ENCODE results near the gene COX7A2L. TPM values are rescaled to one million over a fixed set of nuclear protein-coding genes. Genes with fewer than 3 reads are reported as not detected.

Gene COX7A2L
- total RNA-seq, 1 donor = 135 TPM

DNA sequence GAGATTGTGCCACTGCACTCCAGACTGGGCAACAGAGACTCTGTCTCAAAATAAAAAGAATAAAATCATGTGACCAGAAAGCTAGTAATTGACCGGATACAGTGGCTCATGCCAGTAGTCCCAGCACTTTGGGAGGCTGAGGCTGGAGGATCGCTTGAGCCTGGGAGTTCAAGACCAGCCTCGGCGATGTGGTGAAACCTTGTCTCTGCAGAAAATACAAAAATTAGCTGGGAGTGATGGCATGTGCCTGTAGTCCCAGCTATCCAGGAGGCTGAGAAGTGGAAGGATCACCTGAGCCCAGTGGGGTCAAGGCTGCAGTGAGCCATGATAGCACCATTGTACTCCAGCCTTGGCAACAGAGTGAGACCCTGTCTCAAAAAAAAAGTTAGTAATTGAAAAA, 36.8 kb downstream of the COX7A2L start:
- Histone ChIP-seq H3K4me3 (ENCODE audit: low read length) (no peak overlapping the region), H3K9me3 (ENCODE audit: low read depth, low read length) (no peaks in the 10 kb centered on the region), H3K4me1 (ENCODE audit: insufficient read depth, low read length) (peaks cover 3% of the 10 kb centered on the region), H3K27me3 (ENCODE audit: insufficient read depth, low read length) (no peaks in the 10 kb centered on the region)

DNA sequence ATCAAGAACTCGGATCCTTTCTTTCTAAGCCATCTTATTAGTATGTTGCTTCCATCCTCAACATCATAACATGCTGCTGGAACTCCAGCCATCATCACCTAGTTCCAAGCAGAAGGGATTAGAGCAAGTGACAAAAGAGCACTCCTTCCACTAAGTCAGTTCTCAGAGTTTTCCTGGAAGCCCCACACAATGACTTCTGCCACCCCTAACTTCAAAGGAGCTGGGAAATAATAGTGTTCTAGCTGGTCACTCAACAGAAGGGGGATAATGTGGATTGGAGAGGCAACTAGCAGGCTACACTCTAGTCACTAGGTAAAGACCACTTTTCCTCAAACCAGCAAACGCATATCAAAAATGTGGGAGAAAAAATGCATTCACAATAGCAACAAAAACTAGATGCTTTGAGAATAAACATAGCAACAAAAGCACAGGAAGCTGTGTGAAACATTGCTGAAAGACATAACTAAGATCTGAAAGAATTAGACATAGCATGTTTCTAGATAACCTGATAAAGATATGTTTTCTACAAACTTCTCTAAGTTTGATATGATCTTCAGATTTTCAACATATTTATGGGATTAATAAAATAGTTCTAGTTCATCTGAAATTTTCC, 39.5 kb downstream of the COX7A2L start:
- H3K9me3 ChIP-seq (ENCODE audit: low read depth, low read length) = no peaks in the 10 kb centered on the region
- peaks cover 3% of the 10 kb centered on the region for H3K4me1 ChIP-seq (ENCODE audit: insufficient read depth, low read length)
- no peak overlapping the region for H3K4me3 ChIP-seq (ENCODE audit: low read length)
- no peaks in the 10 kb centered on the region for H3K27me3 ChIP-seq (ENCODE audit: insufficient read depth, low read length)

DNA sequence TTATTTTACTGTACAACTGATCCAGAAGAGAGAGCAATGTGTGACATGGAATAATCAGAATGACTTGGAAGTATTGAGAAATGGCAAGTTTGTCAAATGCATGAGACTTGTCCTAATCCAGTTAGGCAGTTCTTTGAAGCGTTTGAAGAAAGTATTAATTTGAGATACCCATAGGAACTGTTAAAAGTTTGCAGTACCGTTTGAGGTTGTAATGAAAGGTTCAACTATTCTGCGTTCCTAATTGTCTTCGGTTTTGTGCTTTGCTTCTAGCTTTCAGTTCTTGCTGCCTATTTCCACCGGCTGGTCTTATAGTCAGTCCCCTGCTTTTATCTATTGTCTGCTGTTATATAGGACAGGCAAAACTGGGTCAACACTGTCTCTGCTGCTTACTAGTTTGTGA, 41.8 kb downstream of the COX7A2L start:
- H3K27me3 ChIP-seq (ENCODE audit: insufficient read depth, low read length) = no peaks in the 10 kb centered on the region
- H3K9me3 ChIP-seq (ENCODE audit: low read depth, low read length) = no peaks in the 10 kb centered on the region
- peaks cover 17% of the 10 kb centered on the region for H3K4me1 ChIP-seq (ENCODE audit: insufficient read depth, low read length)
- H3K4me3 ChIP-seq (ENCODE audit: low read length) = no peak overlapping the region

DNA sequence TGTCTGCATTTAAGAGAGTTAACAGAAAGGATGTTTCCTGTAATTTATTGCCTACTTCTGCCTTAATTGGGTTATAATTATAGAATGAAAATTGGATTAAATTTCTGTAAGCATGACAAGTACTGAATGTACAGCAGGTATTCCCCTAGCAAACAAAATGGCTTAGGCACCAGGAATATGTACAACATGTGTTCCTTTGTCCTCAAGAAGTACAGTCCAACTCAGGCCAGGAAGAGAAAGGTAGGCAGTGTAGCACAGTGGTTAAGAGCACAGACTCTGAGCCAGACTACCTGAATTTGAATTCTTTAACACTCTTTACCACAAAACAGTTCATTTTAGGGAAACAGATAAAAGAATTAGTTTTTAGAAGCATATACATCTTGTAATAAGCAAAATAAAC, 43.1 kb downstream of the COX7A2L start:
- H3K27me3 ChIP-seq (ENCODE audit: insufficient read depth, low read length) = no peaks in the 10 kb centered on the region
- peaks cover 17% of the 10 kb centered on the region for H3K4me1 ChIP-seq (ENCODE audit: insufficient read depth, low read length)

DNA sequence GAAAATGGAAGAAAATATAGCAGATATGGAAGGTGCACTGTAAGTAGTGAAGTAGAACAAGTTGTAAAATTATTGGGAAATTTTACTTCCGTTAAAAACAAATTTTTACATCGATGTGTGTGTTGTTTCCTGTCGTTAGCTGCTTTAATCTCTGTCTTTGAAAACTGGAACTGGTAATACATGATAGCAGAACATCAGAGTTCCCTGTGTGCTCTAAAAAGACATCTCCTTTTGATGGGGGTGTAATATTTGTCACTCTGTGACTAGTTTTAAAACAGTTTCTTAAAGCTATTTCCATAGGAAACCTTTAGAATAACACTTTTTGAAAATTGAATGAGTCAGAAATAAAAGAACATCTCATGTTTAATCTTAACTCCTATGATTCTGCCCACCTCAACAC, 43.5 kb downstream of the COX7A2L start:
- Histone ChIP-seq H3K27me3 (ENCODE audit: insufficient read depth, low read length) (no peaks in the 10 kb centered on the region), H3K4me1 (ENCODE audit: insufficient read depth, low read length) (peaks cover 17% of the 10 kb centered on the region), H3K4me3 (ENCODE audit: low read length) (no peak overlapping the region), H3K9me3 (ENCODE audit: low read depth, low read length) (no peaks in the 10 kb centered on the region)

More for the DNA sequence above, 43.1 kb downstream of the COX7A2L start:
- H3K4me3 ChIP-seq (ENCODE audit: low read length) = no peak overlapping the region
- no peaks in the 10 kb centered on the region for H3K9me3 ChIP-seq (ENCODE audit: low read depth, low read length)

DNA sequence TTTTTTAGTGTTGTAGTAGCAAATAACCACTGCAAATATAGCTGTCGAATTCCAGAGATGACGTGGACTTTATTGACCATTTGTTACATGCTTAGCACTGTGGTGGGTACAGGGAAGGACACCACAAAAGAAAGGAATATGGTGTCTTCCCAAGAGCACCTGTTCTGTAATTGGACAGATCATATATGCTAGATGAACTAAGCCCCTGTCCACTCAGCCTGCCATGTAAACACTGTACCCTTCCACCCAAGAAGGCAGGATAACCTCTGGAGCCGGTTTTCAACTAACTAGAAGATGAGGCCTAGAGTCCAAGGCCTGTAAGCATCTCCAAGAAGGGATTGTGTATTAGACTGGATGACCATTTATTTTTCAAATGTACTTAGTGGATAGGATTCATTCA, 44.1 kb downstream of the COX7A2L start:
- H3K9me3 ChIP-seq (ENCODE audit: low read depth, low read length) = no peaks in the 10 kb centered on the region
- H3K4me3 ChIP-seq (ENCODE audit: low read length) = no peak overlapping the region
- H3K27me3 ChIP-seq (ENCODE audit: insufficient read depth, low read length) = no peaks in the 10 kb centered on the region
- H3K4me1 ChIP-seq (ENCODE audit: insufficient read depth, low read length) = peaks cover 17% of the 10 kb centered on the region

DNA sequence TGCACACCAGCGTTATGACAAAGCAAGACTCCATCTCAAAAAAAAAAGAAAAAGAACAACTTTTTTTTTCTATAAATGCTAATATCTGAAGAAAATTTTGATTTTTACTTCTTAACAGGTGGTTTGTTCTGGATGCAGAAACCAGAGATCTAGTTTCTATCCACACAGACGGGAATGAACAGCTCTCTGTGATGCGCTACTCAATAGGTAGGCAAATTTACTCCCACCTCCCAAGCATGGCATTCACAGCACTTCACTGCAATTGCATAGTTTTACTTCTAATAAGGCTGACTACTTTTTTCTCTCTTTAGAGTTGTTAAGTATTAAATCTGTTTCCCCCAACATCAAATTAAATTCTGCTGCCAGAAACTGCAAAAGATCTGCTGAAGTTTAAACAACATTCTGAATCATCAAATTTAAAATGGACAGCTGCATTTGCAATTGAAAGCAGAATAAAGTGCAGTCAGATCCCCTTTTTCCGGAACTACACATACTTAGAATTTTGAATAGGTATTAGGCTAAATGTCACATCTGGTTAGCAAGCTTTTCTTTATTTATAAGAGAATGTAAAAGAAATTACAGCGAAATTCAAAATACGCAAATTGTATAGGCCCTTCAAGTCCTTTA, 45.1 kb downstream of the COX7A2L start:
- Histone ChIP-seq H3K9me3 (ENCODE audit: low read depth, low read length) (no peaks in the 10 kb centered on the region), H3K27me3 (ENCODE audit: insufficient read depth, low read length) (no peaks in the 10 kb centered on the region), H3K4me1 (ENCODE audit: insufficient read depth, low read length) (peaks cover 14% of the 10 kb centered on the region), H3K4me3 (ENCODE audit: low read length) (no peak overlapping the region)

DNA sequence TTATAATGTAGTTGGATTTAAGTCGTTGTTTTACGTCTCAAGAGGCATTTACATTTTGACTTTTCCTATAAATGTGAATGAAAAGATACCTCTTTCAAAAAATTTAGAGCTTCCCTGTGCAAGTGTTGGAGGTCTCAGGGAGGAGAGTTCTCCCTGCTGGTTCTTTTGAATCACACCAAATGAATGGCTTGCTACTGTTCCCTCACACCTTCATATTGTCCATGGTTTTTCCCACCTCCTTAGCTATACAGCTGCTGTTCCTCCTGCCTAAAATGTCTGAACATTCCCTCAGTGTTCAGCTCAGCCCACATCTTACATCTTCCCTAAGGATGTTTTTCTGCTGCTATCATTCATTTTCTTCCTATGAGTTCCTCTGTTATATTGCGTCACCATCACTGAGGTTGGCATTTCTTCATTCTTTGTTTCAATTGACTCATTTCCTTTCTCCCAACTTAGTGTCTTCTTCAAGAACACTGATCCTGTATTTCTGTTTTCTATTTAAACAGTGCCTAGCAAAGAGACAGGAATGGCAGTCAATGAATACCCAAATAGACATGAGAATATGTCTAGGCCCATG, 46.0 kb downstream of the COX7A2L start:
- Histone ChIP-seq H3K27me3 (ENCODE audit: insufficient read depth, low read length) (no peaks in the 10 kb centered on the region), H3K4me3 (ENCODE audit: low read length) (no peak overlapping the region), H3K9me3 (ENCODE audit: low read depth, low read length) (no peaks in the 10 kb centered on the region), H3K4me1 (ENCODE audit: insufficient read depth, low read length) (peaks cover 14% of the 10 kb centered on the region)

DNA sequence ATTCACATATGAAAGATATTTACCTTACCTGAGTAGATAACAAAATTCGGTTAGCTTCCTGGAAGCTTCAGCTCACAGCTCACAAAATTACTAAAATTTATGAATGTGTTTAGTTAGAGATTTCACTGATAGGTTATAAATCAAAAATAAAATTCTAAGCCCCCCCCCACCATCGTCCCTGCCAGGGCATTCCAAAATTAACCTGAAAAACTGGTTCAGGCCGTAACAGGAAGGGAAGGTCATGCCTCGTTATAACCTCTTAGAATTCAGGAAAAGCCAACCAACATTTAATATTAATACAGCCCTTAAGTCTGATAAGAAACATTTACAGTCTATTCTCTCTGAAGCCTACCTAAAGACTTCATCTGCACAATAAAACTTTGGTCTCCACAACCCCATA, 48.9 kb downstream of the COX7A2L start:
- H3K4me1 ChIP-seq (ENCODE audit: insufficient read depth, low read length) = peaks cover 14% of the 10 kb centered on the region

DNA sequence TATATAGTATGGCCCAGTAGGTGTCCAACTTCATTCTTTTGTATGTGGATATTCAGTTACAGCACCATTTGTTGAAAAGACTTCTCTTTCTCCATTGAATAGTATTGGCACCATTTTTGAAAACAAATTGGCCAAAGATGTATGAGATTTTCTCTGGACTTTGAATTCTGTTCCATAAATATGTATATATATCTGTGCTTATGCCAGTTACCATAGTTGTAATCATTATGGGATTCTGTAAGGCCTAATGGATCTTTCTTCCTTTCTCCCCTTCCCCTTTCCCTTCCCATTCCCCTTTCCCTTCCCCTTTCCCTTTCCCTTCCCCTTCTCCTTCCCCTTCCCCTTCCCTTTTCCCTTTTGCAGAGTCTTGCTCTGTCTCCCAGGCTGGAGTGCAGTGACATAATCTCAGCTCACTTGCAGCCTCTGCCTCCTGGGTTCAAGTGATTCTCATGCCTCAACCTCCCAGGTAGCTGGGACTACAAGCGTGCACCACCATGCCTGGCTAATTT, 51.0 kb downstream of the COX7A2L start:
- Histone ChIP-seq H3K4me3 (ENCODE audit: low read length) (no peak overlapping the region), H3K27me3 (ENCODE audit: insufficient read depth, low read length) (no peaks in the 10 kb centered on the region), H3K9me3 (ENCODE audit: low read depth, low read length) (no peaks in the 10 kb centered on the region), H3K4me1 (ENCODE audit: insufficient read depth, low read length) (peaks cover 6% of the 10 kb centered on the region)

More for the DNA sequence above, 48.9 kb downstream of the COX7A2L start:
- no peaks in the 10 kb centered on the region for H3K27me3 ChIP-seq (ENCODE audit: insufficient read depth, low read length)
- H3K4me3 ChIP-seq (ENCODE audit: low read length) = no peak overlapping the region
- no peaks in the 10 kb centered on the region for H3K9me3 ChIP-seq (ENCODE audit: low read depth, low read length)

DNA sequence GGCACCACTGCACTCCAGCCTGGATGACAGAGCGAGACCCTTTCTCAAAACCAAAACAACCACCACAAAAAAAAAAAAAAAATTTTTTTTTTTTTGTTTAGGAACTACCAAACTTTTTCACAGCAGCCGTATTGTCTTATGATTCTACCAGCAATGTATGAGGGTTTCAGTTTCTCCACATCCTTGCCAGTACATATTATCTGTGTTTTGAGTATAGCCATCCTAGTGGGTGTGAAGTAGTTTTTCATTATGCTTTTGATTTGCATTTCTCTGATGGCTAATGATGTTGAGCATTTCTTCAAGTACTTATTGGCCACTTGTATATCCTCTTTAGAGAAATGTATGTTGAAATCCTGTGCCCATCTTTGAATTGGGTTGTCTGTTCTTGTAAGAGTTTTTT, 51.7 kb downstream of the COX7A2L start:
- H3K9me3 ChIP-seq (ENCODE audit: low read depth, low read length) = no peaks in the 10 kb centered on the region
- H3K4me3 ChIP-seq (ENCODE audit: low read length) = no peak overlapping the region
- no peaks in the 10 kb centered on the region for H3K27me3 ChIP-seq (ENCODE audit: insufficient read depth, low read length)
- no peaks in the 10 kb centered on the region for H3K4me1 ChIP-seq (ENCODE audit: insufficient read depth, low read length)

DNA sequence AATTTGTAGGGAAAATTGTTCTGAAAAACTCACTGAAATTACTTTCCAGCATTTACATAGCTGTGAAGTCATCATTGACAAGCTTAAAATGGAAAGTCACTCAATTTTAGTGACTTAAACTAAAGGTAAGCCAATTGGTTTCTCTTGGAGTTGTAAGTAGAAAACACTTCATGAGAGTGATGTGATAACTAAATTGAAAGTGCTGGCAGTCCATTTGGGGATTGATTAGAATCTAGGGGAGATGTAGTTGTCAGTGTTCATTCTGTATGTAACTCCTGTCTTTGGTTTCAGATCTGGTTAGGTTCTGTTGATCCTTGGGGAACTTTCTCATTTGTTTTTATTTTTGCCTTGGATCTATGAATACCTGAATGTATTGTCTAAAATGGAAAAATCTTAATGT, 53.8 kb downstream of the COX7A2L start:
- Histone ChIP-seq H3K4me3 (ENCODE audit: low read length) (no peak overlapping the region), H3K4me1 (ENCODE audit: insufficient read depth, low read length) (no peaks in the 10 kb centered on the region), H3K27me3 (ENCODE audit: insufficient read depth, low read length) (no peaks in the 10 kb centered on the region), H3K9me3 (ENCODE audit: low read depth, low read length) (no peaks in the 10 kb centered on the region)

DNA sequence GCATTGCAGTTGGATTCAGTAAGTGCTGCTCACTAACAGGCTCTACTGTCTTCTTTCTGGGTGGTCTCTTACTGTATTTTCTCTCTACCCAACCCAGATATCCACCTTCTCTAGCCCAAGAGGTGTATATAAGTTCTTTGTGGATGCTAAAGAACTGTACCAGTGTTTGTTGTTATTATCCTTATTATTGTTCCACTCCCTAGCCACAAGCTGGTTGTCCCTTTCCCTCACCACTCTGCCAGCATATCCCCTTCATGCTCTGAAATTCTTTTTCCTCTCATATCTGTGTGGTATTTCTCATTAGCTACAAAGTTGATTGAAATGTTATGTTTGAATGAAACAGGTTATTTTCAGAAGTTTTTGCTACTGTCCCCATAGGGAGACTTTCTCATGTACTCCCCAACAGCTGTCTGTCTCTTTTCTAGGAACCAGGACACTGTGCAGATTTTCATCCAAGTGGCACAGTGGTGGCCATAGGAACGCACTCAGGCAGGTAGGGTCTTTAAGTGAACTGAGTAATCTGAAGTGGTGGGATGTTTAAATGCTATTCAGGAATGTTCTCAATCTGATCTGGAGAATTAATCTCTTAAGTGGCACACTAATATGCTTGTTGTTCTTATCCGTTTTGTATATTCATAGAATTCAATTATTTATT, 56.8 kb downstream of the COX7A2L start:
- Histone ChIP-seq H3K9me3 (ENCODE audit: low read depth, low read length) (no peaks in the 10 kb centered on the region), H3K4me1 (ENCODE audit: insufficient read depth, low read length) (no peaks in the 10 kb centered on the region), H3K4me3 (ENCODE audit: low read length) (no peak overlapping the region), H3K27me3 (ENCODE audit: insufficient read depth, low read length) (no peaks in the 10 kb centered on the region)

DNA sequence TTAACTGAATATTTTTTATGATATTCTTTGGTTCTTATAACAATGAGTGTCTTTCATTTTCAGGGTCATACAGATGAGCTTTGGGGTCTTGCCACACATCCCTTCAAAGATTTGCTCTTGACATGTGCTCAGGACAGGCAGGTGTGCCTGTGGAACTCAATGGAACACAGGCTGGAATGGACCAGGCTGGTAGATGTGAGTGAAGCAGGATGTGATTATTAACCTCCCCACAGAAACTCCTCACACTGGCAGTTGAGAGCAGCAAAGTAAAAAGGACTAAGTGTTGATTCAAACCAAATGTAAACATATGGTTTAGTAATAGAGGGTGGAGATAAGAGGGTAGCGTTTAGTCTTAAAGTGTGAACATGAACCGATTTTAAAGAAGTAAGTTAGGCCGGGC, 57.8 kb downstream of the COX7A2L start:
- Histone ChIP-seq H3K9me3 (ENCODE audit: low read depth, low read length) (no peaks in the 10 kb centered on the region), H3K4me3 (ENCODE audit: low read length) (no peak overlapping the region), H3K4me1 (ENCODE audit: insufficient read depth, low read length) (no peaks in the 10 kb centered on the region), H3K27me3 (ENCODE audit: insufficient read depth, low read length) (no peaks in the 10 kb centered on the region)

DNA sequence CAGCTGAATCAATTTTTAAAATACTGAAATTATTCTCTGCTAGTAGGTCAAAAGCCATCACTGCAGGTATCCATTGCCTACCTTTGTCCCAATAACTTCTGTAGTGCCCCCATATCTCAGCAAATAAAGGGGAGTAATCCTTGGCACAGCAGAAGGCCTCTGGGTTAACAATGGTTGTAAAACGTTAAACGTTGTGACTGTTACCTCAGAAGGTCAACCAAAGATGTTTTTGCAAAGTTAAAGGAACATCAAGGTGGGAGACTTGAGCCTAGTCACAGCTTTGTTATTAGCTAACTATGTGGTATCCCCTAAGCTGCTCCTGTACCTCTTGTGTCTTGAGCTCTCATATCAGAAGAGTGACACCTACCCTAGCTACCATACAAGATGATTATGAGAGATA, 60.5 kb downstream of the COX7A2L start:
- H3K9me3 ChIP-seq (ENCODE audit: low read depth, low read length) = no peaks in the 10 kb centered on the region
- no peak overlapping the region for H3K4me3 ChIP-seq (ENCODE audit: low read length)
- H3K27me3 ChIP-seq (ENCODE audit: insufficient read depth, low read length) = no peaks in the 10 kb centered on the region
- H3K4me1 ChIP-seq (ENCODE audit: insufficient read depth, low read length) = peaks cover 4% of the 10 kb centered on the region

All from mononuclear cell (primary cell).